Panc1 (cell line): ENCODE data around the gene FCSK. TPM values are rescaled to one million over a fixed set of nuclear protein-coding genes. Genes with fewer than 3 reads are reported as not detected.

Experiments used
- ATAC-seq: fragments of 200-7000 bp; cut with Tn5 transposase; 2 replicates; pipeline ENCODE4 v1.9.1; 2020; ENCODE audit warnings: mild to moderate bottlenecking, moderate library complexity
- BruUV-seq: library from RNA; stranded (reverse); fragments of 400-500 nt; replicated peaks from 2 replicates; lab custom pipeline; 2021; lab: Mats Ljungman, UMichigan
- CTCF ChIA-PET: fragments of 300-600 bp; sonication (Branson Sonifier 250); formaldehyde crosslinking; loops from one replicate; lab custom pipeline; 2022; ENCODE audit warnings: antibody characterized with exemption; lab: Charles Lee
- POLR2A ChIA-PET: fragments of 300-600 bp; sonication (Branson Sonifier 250); formaldehyde crosslinking; loops from one replicate; lab custom pipeline; 2022; ENCODE audit warnings: antibody characterized with exemption; lab: Charles Lee
- DNase-seq: peaks from one replicate; pipeline ENCODE4 v3.0.0-alpha.2; 2010; ENCODE audit warnings: low read depth, low spot score
- H3K27ac ChIP-seq: 2 replicates; pipeline ENCODE4 v1.5.1; 2011; ENCODE audit warnings: mild to moderate bottlenecking, low read length, inconsistent platforms
- H3K27me3 ChIP-seq: fragments of 200-500 bp; sonication (Bioruptor generic); 2 replicates; pipeline ENCODE4 v1.6.0; 2014; ENCODE audit warnings: low read length, inconsistent platforms; ENCODE audit not compliant: control insufficient read depth, insufficient read depth
- H3K36me3 ChIP-seq: fragments of 200-500 bp; sonication (Bioruptor generic); 2 replicates; pipeline ENCODE4 v1.5.1; 2014; ENCODE audit warnings: inconsistent platforms, mild to moderate bottlenecking, low read length, moderate library complexity; ENCODE audit not compliant: control insufficient read depth, insufficient read depth
- H3K4me1 ChIP-seq: 2 replicates; pipeline ENCODE4 v1.5.1; 2011; ENCODE audit warnings: inconsistent platforms, mild to moderate bottlenecking, low read length, moderate library complexity; ENCODE audit not compliant: control insufficient read depth, insufficient read depth
- H3K4me3 ChIP-seq, 2 experiments: 2 replicates each; pipeline ENCODE4 v1.5.1; 2011 to 2012; ENCODE audit warnings: low read depth in 2 of 2, low read length in 2 of 2, mild to moderate bottlenecking in 2 of 2, inconsistent platforms in 1 of 2, moderate library complexity in 1 of 2
- H3K9me3 ChIP-seq: fragments of 200-500 bp; sonication (Bioruptor generic); 2 replicates; pipeline ENCODE4 v1.5.1; 2014; ENCODE audit warnings: low read depth, mild to moderate bottlenecking, inconsistent platforms, low read length, moderate library complexity; ENCODE audit not compliant: control insufficient read depth, insufficient read depth
- CTCF ChIP-seq: fragments of 450-650 bp; IDR thresholded peaks from 2 replicates; pipeline ENCODE4 v1.5.1; 2017; ENCODE audit warnings: mild to moderate bottlenecking
- POLR2AphosphoS5 ChIP-seq: IDR thresholded peaks from 2 replicates; pipeline ENCODE4 v1.6.1; 2012; ENCODE audit warnings: mild to moderate bottlenecking, low read depth, low read length, moderate library complexity
- SIN3A ChIP-seq: IDR thresholded peaks from 2 replicates; pipeline ENCODE4 v1.6.1; 2012; ENCODE audit warnings: low read depth, mild to moderate bottlenecking, low read length, moderate library complexity, borderline replicate concordance; ENCODE audit not compliant: insufficient read depth
- TCF7L2 ChIP-seq: IDR thresholded peaks from 2 replicates; pipeline ENCODE4 v1.6.1; 2011; ENCODE audit warnings: mild to moderate bottlenecking, low read depth, low read length, inconsistent platforms
- in situ Hi-C: cut with HindIII; loops from 2 replicates; pipeline ENCODE4 v1.10.0; 2016; ENCODE audit warnings: low sequenced_read_pairs, low pct_unique_long_range_greater_than_20kb
- intact Hi-C: fragments of 100-400 bp; cut with micrococcal nuclease; formaldehyde crosslinking; loops from one replicate; pipeline ENCODE4 v1.10.0; 2022; ENCODE audit not compliant: unreplicated experiment
- total RNA-seq: library from RNA; stranded (reverse); gene quantifications from one replicate; pipeline ENCODE4 v1.2.1, GENCODE V29; 2021; ENCODE audit not compliant: unreplicated experiment
- TF ChIP-seq, protein P1 (sequence below), 2 experiments: IDR thresholded peaks; 2 replicates each; pipeline ENCODE4 v1.6.1; 2011 to 2012; ENCODE audit warnings: low read depth in 2 of 2, control low read depth in 1 of 2, low read length in 1 of 2, mild to moderate bottlenecking in 1 of 2, moderate library complexity in 1 of 2; ENCODE audit not compliant: insufficient read depth in 1 of 2

FCSK gene
- total RNA-seq, 1 experiment from 2014 or later, result 16.9 TPM

DNA sequence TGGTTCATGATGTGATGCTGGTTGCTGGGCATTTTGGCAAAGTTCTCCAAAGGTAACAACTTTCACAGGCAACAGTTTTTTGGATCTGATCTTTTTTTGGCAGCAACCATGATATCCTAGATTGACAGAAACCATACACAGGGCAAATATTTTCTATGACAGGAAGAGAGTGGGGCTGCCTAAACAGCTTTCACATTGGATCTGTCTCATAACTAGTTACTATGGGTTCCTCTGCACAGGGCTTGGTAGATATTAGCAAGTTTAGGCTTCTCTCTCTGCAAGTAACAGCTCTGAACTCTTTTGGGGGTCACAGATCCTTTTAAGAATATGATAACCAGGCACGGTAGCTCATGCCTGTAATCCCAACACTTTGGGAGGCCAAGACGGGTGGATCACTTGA is 40.4 kb downstream of the FCSK start:
- in situ Hi-C loops, result no loop called here
- BruUV-seq, result no TSS peak
- H3K27ac ChIP-seq, result no peak overlapping the region
- H3K36me3 ChIP-seq, result peaks cover 4% of the 10 kb centered on the region; the same call in 1 of the 2 replicates
- POLR2A ChIA-PET, result interaction anchor here (0.7 kb wide), 1 partner anchor 1421 kb away, joined by 9 read pairs; no protein-coding TSS in a partner anchor
- no peaks in the 10 kb centered on the region for H3K4me1 ChIP-seq
- H3K9me3 ChIP-seq, result no peaks in the 10 kb centered on the region
- intact Hi-C loops, result no loop called here
- DNase-seq (no peak), ATAC-seq (no peak)
- TF ChIP-seq POLR2AphosphoS5 (no peak), SIN3A (no peak), TCF7L2 (no peak), CTCF (no peak)
- TF ChIP-seq, protein P1, sequence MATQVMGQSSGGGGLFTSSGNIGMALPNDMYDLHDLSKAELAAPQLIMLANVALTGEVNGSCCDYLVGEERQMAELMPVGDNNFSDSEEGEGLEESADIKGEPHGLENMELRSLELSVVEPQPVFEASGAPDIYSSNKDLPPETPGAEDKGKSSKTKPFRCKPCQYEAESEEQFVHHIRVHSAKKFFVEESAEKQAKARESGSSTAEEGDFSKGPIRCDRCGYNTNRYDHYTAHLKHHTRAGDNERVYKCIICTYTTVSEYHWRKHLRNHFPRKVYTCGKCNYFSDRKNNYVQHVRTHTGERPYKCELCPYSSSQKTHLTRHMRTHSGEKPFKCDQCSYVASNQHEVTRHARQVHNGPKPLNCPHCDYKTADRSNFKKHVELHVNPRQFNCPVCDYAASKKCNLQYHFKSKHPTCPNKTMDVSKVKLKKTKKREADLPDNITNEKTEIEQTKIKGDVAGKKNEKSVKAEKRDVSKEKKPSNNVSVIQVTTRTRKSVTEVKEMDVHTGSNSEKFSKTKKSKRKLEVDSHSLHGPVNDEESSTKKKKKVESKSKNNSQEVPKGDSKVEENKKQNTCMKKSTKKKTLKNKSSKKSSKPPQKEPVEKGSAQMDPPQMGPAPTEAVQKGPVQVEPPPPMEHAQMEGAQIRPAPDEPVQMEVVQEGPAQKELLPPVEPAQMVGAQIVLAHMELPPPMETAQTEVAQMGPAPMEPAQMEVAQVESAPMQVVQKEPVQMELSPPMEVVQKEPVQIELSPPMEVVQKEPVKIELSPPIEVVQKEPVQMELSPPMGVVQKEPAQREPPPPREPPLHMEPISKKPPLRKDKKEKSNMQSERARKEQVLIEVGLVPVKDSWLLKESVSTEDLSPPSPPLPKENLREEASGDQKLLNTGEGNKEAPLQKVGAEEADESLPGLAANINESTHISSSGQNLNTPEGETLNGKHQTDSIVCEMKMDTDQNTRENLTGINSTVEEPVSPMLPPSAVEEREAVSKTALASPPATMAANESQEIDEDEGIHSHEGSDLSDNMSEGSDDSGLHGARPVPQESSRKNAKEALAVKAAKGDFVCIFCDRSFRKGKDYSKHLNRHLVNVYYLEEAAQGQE (IDR thresholded peaks at IDR 0.05; ENCODE audit: insufficient read depth in 1 of 2, low read depth in 2 of 2, low read length in 1 of 2), result no peak
- CTCF ChIA-PET, result no interaction called here
- no peak overlapping the region for H3K4me3 ChIP-seq
- H3K27me3 ChIP-seq, result no peaks in the 10 kb centered on the region

DNA sequence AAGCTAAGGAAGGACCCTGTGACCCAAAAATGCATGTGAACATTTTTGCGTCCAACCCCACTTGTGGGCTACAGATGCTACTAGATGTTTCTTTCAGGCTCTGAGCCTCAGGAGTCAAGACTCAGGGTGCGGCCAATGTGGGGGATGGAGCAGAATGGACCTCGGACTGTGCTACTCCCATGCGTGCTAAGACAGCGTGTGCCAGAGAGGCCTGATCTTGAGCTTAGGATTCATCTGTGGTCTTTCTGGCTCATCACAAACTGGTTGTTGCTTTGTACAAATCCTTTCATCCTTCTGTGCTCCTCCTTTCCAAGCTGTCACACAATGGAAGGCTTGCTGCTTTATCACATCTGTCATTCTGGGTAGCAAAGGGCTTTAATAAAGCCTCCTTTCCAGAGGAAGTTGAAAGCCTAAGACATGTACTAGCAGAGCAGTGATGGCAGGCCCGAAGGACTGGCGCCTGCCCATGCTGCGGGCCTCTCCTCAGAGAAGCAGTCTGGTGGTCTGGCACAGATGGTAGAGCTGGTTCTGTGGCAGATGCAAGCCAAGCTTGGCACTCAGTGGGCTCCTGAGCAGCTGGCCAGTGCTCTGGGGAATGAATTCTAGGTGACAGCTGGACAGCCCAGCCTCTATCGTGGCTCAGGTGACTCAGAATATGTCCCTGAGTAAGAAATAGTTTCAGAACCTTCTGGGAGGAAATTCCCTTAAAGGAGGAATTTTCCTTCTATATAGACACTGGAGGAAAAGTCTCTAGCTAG is 41.2 kb downstream of the FCSK start:
- ATAC-seq (no peak), DNase-seq (no peak)
- intact Hi-C loops, result no loop called here
- BruUV-seq, result no TSS peak
- Histone ChIP-seq H3K27ac (no peak overlapping the region), H3K27me3 (no peaks in the 10 kb centered on the region), H3K36me3 (peaks cover 2% of the 10 kb centered on the region; the same call in 1 of the 2 replicates), H3K4me1 (no peaks in the 10 kb centered on the region), H3K4me3 (no peak overlapping the region), H3K9me3 (no peaks in the 10 kb centered on the region)
- in situ Hi-C loops, result no loop called here
- TF ChIP-seq, protein P1 (IDR thresholded peaks at IDR 0.05; ENCODE audit: insufficient read depth in 1 of 2, low read depth in 2 of 2, low read length in 1 of 2), result no peak
- TF ChIP-seq SIN3A, result no peak
- no peak for TF ChIP-seq POLR2AphosphoS5
- no peak for TF ChIP-seq TCF7L2
- no peak for TF ChIP-seq CTCF
- CTCF ChIA-PET, result no interaction called here
- POLR2A ChIA-PET, result interaction anchor here (0.7 kb wide), 1 partner anchor 90 kb away, joined by 10 read pairs; no protein-coding TSS in a partner anchor
